ENCODE results near the gene VAT1.

VAT1 gene

DNA sequence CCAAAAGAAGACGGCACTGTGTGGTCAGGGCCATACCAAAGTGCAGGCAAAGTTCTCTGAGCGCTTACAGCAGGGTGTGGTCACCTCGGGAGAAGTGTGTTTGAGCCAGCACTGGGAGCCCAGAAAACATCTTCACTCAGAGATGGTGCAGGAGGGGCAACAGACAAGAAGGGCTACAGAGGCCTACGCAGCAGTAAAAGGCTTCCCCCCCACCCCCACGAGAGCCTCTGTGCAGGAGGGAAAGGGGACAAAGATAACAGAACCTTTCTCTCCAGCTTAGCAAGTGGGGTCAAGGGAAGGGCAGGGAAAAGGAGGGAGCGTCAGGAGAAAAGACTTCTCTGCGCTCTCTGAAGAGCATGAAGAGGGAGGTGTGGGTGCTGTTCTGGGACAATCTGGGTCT is 2.8 kb downstream of the VAT1 start:
- TF ChIP-seq, protein P1, sequence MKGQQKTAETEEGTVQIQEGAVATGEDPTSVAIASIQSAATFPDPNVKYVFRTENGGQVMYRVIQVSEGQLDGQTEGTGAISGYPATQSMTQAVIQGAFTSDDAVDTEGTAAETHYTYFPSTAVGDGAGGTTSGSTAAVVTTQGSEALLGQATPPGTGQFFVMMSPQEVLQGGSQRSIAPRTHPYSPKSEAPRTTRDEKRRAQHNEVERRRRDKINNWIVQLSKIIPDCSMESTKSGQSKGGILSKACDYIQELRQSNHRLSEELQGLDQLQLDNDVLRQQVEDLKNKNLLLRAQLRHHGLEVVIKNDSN (IDR thresholded peaks at IDR 0.05) = no peak
- TF ChIP-seq RAD21 (IDR thresholded peaks at IDR 0.05; ENCODE audit: low read depth) (no peak), YY1 (IDR thresholded peaks at IDR 0.05; ENCODE audit: low read depth) (no peak), FOXM1 (IDR thresholded peaks at IDR 0.05; ENCODE audit: borderline replicate concordance, low read depth) (no peak), CREB1 (IDR thresholded peaks at IDR 0.05; ENCODE audit: low read depth) (no peak), EGR1 (IDR thresholded peaks at IDR 0.05) (no peak), NFIC (IDR thresholded peaks at IDR 0.05) (no peak)

DNA sequence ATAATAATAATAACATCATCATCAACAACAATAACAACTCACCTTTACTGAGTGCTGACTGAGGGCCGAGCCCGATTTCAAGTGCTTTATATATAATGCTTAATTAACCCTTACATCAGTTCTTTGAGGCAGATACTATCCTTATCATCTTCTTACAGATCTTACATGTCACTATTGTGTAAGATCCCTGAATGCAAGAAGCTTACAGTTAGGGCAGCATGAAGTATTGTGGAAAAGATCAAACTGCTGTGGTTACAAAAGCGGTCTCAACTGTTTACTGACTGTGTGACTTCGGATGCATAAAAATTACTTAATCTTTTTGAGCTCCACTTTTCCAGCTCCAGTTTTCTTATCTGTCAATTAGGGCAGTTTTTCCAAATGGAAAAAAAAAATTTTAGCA is 3.3 kb downstream of the VAT1 start:
- TF ChIP-seq FOXM1 (IDR thresholded peaks at IDR 0.05; ENCODE audit: borderline replicate concordance, low read depth) (no peak), CREB1 (IDR thresholded peaks at IDR 0.05; ENCODE audit: low read depth) (no peak), ZBTB7A (IDR thresholded peaks at IDR 0.05; ENCODE audit: low read depth) (no peak)

DNA sequence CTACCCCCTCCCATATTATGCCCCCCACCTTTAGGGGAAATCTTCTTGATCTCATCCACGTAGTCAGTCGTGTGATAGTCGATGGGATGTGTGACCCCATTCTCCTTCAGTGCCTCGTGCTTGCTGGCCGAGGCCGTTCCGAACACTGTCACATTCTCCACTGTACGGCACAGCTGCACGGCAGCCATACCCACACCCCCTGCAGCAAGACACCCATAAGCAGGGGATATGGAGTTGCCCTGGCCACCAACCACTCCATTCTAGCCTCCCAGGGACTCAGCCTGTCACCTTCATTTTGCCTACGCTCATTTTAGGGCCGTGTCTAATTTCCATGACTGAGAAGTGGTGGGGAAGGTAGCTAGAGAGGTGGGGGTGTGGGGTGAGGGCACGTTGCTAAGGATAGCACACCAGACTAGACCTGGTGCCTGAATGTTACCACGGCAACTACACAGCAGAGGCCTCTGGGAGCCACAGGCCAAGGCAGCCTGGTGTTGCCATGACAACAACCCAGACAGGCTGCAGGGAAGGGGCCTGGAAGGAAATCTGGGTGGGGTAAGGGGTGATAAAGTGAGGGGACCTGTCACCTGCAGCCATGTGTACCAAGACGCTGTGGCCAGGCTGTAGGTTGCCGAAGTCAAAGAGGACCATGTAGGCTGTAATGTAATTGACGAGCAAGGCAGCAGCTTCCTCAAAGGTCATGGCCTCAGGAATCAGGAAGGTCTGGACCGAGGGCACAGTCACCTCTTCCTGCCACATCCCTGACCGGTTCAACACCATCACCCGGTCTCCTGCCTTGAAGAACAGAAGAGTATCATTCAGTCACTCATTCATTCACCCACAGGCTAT is 4.0 kb downstream of the VAT1 start:
- TF ChIP-seq CEBPB (IDR thresholded peaks at IDR 0.05) (no peak), FOXM1 (IDR thresholded peaks at IDR 0.05; ENCODE audit: borderline replicate concordance, low read depth) (no peak), ZBTB7A (IDR thresholded peaks at IDR 0.05; ENCODE audit: low read depth) (no peak), TCF12 (IDR thresholded peaks at IDR 0.05; ENCODE audit: low read depth) (no peak)

DNA sequence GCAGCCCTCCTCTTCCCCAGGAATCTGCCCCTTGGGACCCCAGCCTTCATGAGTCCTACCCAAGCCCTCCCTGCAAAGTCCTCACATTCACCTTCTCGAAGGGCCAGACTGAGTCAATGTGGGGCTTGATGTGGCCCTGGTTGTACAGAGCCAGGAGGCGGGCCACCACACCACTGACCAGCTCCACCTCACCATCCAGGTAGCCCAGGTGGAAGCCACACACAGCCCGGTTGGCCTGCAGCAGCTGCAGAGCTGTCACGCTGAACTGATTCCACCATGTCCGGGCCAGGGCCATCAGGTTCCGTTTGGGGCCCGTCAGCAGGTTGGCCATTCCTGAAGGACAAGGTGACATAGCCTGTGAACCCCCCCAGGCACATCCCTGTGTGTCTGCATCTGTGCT is 6.0 kb downstream of the VAT1 start:
- no peak for TF ChIP-seq YY1 (IDR thresholded peaks at IDR 0.05; ENCODE audit: low read depth)
- TF ChIP-seq EP300 (IDR thresholded peaks at IDR 0.05; ENCODE audit: borderline replicate concordance) = no peak
- TF ChIP-seq, protein P2, sequence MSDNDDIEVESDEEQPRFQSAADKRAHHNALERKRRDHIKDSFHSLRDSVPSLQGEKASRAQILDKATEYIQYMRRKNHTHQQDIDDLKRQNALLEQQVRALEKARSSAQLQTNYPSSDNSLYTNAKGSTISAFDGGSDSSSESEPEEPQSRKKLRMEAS (IDR thresholded peaks at IDR 0.05) = no peak
- TF ChIP-seq TCF12 (IDR thresholded peaks at IDR 0.05; ENCODE audit: low read depth) = no peak
- TF ChIP-seq FOXM1 (IDR thresholded peaks at IDR 0.05; ENCODE audit: borderline replicate concordance, low read depth) = no peak
- no peak for TF ChIP-seq TEAD4 (IDR thresholded peaks at IDR 0.05)
- no peak for TF ChIP-seq NFIC (IDR thresholded peaks at IDR 0.05)
- no peak for TF ChIP-seq CREB1 (IDR thresholded peaks at IDR 0.05; ENCODE audit: low read depth)
- TF ChIP-seq CEBPB (IDR thresholded peaks at IDR 0.05) = no peak
- no peak for TF ChIP-seq EGR1 (IDR thresholded peaks at IDR 0.05)

DNA sequence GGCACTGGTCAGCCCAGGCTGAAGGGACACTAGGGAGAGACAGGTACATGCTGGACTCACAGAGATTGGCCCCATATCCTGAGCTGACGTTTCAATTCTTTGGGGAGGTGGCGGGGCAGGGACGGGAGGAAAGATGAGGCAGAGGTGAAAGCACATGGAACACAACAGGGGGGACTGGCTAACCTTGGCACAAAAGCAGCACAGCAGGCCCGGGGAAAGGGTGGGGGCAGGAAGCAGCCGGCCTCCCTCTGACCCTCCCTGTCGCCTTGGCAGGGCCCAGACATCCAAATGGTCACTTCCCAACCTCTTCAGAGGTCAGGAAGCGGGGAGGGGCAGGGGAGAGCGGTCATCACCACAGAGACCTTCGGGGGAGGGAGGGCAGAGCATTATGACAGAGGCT is 6.6 kb downstream of the VAT1 start:
- no peak for TF ChIP-seq EP300 (IDR thresholded peaks at IDR 0.05; ENCODE audit: borderline replicate concordance)
- no peak for TF ChIP-seq NFIC (IDR thresholded peaks at IDR 0.05)
- TF ChIP-seq FOXM1 (IDR thresholded peaks at IDR 0.05; ENCODE audit: borderline replicate concordance, low read depth) = no peak
- TF ChIP-seq RAD21 (IDR thresholded peaks at IDR 0.05; ENCODE audit: low read depth) = no peak
- no peak for TF ChIP-seq TCF12 (IDR thresholded peaks at IDR 0.05; ENCODE audit: low read depth)
- no peak for TF ChIP-seq CEBPB (IDR thresholded peaks at IDR 0.05)
- TF ChIP-seq, protein P2 (IDR thresholded peaks at IDR 0.05) = no peak
- no peak for TF ChIP-seq TAF1 (IDR thresholded peaks at IDR 0.05; ENCODE audit: low read depth)
- TF ChIP-seq, protein P1 (IDR thresholded peaks at IDR 0.05) = no peak
- TF ChIP-seq CREB1 (IDR thresholded peaks at IDR 0.05; ENCODE audit: low read depth) = no peak
- no peak for TF ChIP-seq ZBTB7A (IDR thresholded peaks at IDR 0.05; ENCODE audit: low read depth)
- no peak for TF ChIP-seq EGR1 (IDR thresholded peaks at IDR 0.05)
- TF ChIP-seq, protein P3, sequence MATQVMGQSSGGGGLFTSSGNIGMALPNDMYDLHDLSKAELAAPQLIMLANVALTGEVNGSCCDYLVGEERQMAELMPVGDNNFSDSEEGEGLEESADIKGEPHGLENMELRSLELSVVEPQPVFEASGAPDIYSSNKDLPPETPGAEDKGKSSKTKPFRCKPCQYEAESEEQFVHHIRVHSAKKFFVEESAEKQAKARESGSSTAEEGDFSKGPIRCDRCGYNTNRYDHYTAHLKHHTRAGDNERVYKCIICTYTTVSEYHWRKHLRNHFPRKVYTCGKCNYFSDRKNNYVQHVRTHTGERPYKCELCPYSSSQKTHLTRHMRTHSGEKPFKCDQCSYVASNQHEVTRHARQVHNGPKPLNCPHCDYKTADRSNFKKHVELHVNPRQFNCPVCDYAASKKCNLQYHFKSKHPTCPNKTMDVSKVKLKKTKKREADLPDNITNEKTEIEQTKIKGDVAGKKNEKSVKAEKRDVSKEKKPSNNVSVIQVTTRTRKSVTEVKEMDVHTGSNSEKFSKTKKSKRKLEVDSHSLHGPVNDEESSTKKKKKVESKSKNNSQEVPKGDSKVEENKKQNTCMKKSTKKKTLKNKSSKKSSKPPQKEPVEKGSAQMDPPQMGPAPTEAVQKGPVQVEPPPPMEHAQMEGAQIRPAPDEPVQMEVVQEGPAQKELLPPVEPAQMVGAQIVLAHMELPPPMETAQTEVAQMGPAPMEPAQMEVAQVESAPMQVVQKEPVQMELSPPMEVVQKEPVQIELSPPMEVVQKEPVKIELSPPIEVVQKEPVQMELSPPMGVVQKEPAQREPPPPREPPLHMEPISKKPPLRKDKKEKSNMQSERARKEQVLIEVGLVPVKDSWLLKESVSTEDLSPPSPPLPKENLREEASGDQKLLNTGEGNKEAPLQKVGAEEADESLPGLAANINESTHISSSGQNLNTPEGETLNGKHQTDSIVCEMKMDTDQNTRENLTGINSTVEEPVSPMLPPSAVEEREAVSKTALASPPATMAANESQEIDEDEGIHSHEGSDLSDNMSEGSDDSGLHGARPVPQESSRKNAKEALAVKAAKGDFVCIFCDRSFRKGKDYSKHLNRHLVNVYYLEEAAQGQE (IDR thresholded peaks at IDR 0.05; ENCODE audit: low read depth) = no peak
- no peak for TF ChIP-seq YY1 (IDR thresholded peaks at IDR 0.05; ENCODE audit: low read depth)
- TF ChIP-seq TEAD4 (IDR thresholded peaks at IDR 0.05) = no peak

DNA sequence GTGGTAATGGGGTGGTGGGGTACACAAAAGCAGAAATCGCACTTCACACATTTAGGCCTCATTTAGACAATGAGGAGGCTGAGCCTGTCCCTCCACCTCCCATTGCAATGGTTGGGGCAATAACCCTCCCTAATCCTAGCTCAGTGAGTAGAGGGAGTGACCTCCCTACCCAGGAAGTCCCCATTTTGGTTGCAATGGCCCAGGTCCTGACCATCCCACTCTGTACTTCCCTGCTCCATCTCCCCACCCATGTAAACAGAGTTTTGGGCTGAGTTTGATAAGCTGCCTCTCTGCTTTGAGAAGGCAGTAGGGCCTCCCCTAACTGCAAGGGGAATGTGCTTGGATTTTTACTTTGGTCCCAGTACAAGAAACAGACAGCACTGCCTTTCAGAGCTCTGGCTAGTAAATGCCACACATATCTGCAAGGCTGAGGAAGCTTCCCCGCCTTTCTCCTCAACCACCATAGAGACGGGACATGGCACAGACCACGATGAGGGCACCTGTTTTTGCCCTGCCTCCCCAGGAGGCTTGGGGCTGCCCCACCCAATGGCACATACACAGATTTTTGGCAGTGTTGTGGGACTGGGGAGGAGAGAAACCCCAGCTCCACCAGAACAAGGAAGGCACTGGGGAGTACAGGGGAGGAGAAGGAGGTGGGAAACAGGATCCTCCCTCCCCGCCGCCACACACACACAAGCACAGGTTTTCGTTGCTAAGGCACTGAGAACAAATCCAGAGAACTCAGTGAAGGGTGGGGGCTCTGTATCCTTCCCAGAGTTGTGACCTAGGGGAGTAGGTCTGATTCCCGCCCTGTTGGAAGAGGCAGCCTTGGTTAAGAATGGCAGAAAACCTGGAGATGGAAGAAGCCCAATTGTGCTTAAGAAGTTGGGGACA is 7.3 kb downstream of the VAT1 start:
- TF ChIP-seq, protein P3 (IDR thresholded peaks at IDR 0.05; ENCODE audit: low read depth) = no peak
- TF ChIP-seq ZBTB7A (IDR thresholded peaks at IDR 0.05; ENCODE audit: low read depth) (no peak), NFIC (IDR thresholded peaks at IDR 0.05) (no peak), YY1 (IDR thresholded peaks at IDR 0.05; ENCODE audit: low read depth) (no peak), EP300 (IDR thresholded peaks at IDR 0.05; ENCODE audit: borderline replicate concordance) (no peak), RAD21 (IDR thresholded peaks at IDR 0.05; ENCODE audit: low read depth) (no peak)
